HG03095 (cell line): ENCODE results near the gene HMSD.
"Not testable (repeated sequence)": the region's sequence is repeated elsewhere in the genome, so short reads cannot be mapped to it uniquely, and the experiment has no call there.

Experiments used
- ATAC-seq: cut with Tn5 transposase; IDR thresholded peaks from one replicate; pipeline ENCODE4 v1.9.1; 2021; ENCODE audit warnings: moderate library complexity; ENCODE audit not compliant: unreplicated experiment

HMSD gene

GRCh38 chr18:63949068-63949737, at the start of gene HMSD:
HMSD (plus strand) TSS chr18:63949301; CDS start chr18:63953456, 4,155 bp downstream.
- peak; percentile 93 for ATAC-seq

GRCh38 chr18:63903851-63904570, 45.1 kb upstream of the HMSD start:
- ATAC-seq = no peak

GRCh38 chr18:63904694-63905093, 44.4 kb upstream of the HMSD start:
- ATAC-seq = no peak

GRCh38 chr18:63905361-63905760, 43.7 kb upstream of the HMSD start:
- no peak for ATAC-seq

GRCh38 chr18:63906056-63906455, 43.0 kb upstream of the HMSD start:
- ATAC-seq = no peak

- ATAC-seq = peak; percentile 67
These were observed 41.4 kb upstream of the HMSD start, which contains the start of gene SERPINB10 for GRCh38 chr18:63907664-63908063. SERPINB10 (plus strand) TSS chr18:63907958; CDS start chr18:63915511, 7,553 bp downstream.

GRCh38 chr18:63908858-63909257, 40.2 kb upstream of the HMSD start:
- ATAC-seq = no peak

GRCh38 chr18:63909870-63910269, 39.2 kb upstream of the HMSD start:
- ATAC-seq = peak; percentile 70

- ATAC-seq = no peak
These were observed 31.3 kb upstream of the HMSD start for GRCh38 chr18:63917817-63918216.

- no peak for ATAC-seq
These were observed 27.1 kb upstream of the HMSD start for GRCh38 chr18:63922049-63922448.

GRCh38 chr18:63924551-63924950, 24.6 kb upstream of the HMSD start:
- ATAC-seq = no peak

- no peak for ATAC-seq
These were observed 20.8 kb upstream of the HMSD start for GRCh38 chr18:63928331-63928730.

- ATAC-seq = not testable (repeated sequence)
These were observed 19.7 kb upstream of the HMSD start for GRCh38 chr18:63929369-63929768.

GRCh38 chr18:63930773-63931354, 18.2 kb upstream of the HMSD start:
- no peak for ATAC-seq

- ATAC-seq = peak; percentile 98
These were observed 12.8 kb upstream of the HMSD start for GRCh38 chr18:63936156-63936931.

- ATAC-seq = peak; percentile 39
These were observed 12.1 kb upstream of the HMSD start for GRCh38 chr18:63936932-63937393.

- ATAC-seq = no peak
These were observed 9.1 kb upstream of the HMSD start for GRCh38 chr18:63940008-63940407.

- not testable (repeated sequence) for ATAC-seq
These were observed 8.5 kb upstream of the HMSD start for GRCh38 chr18:63940543-63941050.

- ATAC-seq = no peak
These were observed 1.9 kb upstream of the HMSD start for GRCh38 chr18:63947051-63947790.

GRCh38 chr18:63951302-63951705, 2.2 kb downstream of the HMSD start:
- ATAC-seq = peak; percentile 45
